ENCODE measurements around the gene ACTN4.

DNA sequence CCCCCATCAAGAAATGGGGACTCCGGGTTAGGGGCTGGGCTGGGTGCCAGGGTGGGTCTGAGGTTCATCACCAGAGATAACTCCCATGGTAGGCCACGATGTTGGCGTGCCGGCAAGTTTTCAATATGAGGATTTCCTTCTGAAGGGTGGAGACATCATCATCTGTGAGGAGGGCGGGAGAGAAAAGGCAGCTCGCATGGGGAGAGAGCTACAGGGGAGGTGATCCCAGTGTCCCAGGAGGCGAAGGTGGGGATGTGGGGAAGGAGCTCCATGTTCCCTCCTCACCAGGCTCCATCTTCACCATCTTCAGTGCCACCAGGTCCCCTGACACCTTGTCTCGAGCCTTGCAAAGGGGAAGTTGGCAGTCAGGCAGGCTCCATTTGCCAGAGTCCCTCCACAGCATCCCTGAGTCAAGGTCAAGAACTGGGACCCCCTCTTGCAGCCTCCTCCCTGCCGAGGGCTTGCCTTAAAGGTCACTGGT lies 30.1 kb upstream of the ACTN4 start:
- TF ChIP-seq, protein P1, sequence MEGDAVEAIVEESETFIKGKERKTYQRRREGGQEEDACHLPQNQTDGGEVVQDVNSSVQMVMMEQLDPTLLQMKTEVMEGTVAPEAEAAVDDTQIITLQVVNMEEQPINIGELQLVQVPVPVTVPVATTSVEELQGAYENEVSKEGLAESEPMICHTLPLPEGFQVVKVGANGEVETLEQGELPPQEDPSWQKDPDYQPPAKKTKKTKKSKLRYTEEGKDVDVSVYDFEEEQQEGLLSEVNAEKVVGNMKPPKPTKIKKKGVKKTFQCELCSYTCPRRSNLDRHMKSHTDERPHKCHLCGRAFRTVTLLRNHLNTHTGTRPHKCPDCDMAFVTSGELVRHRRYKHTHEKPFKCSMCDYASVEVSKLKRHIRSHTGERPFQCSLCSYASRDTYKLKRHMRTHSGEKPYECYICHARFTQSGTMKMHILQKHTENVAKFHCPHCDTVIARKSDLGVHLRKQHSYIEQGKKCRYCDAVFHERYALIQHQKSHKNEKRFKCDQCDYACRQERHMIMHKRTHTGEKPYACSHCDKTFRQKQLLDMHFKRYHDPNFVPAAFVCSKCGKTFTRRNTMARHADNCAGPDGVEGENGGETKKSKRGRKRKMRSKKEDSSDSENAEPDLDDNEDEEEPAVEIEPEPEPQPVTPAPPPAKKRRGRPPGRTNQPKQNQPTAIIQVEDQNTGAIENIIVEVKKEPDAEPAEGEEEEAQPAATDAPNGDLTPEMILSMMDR (conservative IDR thresholded peaks at IDR 0.05; ENCODE audit: low read length), result no peak
- TF ChIP-seq EZH2phosphoT487 (IDR thresholded peaks at IDR 0.05; ENCODE audit: borderline replicate concordance), result no peak
